Gastrocnemius medialis (tissue), 4 donors: ENCODE results near the gene TMCC1.

Experiments used
- POLR2A ChIP-seq, 2 donors: fragments of 450-650 bp; IDR thresholded peaks; one replicate each; pipeline ENCODE4 v1.6.1; 2017; ENCODE audit warnings: antibody characterized with exemption in 2 of 2, mild to moderate bottlenecking in 2 of 2, moderate library complexity in 2 of 2
- TF ChIP-seq, protein P1 (sequence below), 5 experiments: fragments of 450-650 bp in 3 of 5; fragments of 200-600 bp in 2 of 5; sonication (generic) in 2 of 5; IDR thresholded peaks in 4 of 5; conservative IDR thresholded peaks in 1 of 5; 1 replicate in 4 of 5; 2 replicates in 1 of 5; pipeline ENCODE4 v1.5.1; 2016 to 2019; ENCODE audit warnings: antibody characterized with exemption in 5 of 5, mild to moderate bottlenecking in 3 of 5, moderate library complexity in 3 of 5

- TF ChIP-seq, protein P1, sequence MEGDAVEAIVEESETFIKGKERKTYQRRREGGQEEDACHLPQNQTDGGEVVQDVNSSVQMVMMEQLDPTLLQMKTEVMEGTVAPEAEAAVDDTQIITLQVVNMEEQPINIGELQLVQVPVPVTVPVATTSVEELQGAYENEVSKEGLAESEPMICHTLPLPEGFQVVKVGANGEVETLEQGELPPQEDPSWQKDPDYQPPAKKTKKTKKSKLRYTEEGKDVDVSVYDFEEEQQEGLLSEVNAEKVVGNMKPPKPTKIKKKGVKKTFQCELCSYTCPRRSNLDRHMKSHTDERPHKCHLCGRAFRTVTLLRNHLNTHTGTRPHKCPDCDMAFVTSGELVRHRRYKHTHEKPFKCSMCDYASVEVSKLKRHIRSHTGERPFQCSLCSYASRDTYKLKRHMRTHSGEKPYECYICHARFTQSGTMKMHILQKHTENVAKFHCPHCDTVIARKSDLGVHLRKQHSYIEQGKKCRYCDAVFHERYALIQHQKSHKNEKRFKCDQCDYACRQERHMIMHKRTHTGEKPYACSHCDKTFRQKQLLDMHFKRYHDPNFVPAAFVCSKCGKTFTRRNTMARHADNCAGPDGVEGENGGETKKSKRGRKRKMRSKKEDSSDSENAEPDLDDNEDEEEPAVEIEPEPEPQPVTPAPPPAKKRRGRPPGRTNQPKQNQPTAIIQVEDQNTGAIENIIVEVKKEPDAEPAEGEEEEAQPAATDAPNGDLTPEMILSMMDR (IDR thresholded peaks at IDR 0.05 in 4 of 5, conservative IDR thresholded peaks at IDR 0.05 in 1 of 5), result no peak
- TF ChIP-seq POLR2A (IDR thresholded peaks at IDR 0.05), result no peak
Measured at GRCh38 chr3:129616713-129617112, 276.8 kb downstream of the TMCC1 start.
